Measurements from ENCODE around the gene DEFB123. TPM values are rescaled to one million over a fixed set of nuclear protein-coding genes. Genes with fewer than 3 reads are reported as not detected.
A peak's percentile ranks its signal among the peaks of the same experiment; 100 is the strongest.

DEFB123 gene
- total and polyA plus RNA-seq, 9 of the 15 experiments (the other 6 are each of a cell fraction or from before 2014, with no cell fraction given), result not detected

DNA sequence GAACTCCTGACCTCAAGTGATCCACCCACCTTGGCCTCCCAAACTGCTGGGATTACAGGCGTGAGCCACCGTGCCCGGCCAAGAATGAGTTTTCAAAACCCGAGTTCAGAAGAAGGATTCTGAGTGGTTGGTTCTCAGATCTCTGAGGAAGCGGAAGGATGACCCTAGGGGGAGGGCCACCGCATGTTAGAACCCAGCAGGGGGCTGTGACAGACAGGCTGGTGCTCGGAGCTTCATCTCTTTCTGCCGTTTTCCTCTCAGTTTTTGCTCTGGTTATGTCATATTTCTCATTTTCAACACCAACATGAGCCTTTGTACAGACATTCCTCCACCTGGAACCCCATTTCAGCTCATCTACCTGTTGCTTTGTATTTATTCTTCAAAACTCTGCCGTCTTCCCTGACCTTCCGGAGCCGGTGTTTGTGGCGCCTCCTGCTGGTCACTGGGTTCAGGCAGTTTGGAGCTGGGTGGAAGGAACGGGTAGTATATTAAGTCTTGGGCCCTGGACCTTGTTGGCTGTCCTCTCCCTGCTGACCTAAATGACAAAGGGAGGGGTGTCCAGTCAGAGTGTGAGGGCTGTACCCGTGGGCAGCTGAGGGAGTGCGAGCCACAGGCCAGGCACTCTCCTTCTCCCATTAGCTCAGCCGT, at the start of gene DEFB123 (continued):
- TF ChIP-seq ZNF318 (IDR thresholded peaks at IDR 0.05; ENCODE audit: borderline replicate concordance in 1 of 2, low read depth in 1 of 2) (no peak), ARID3A (IDR thresholded peaks at IDR 0.05; ENCODE audit: borderline replicate concordance, low read depth, low read length) (no peak)
- TF ChIP-seq, protein P1, sequence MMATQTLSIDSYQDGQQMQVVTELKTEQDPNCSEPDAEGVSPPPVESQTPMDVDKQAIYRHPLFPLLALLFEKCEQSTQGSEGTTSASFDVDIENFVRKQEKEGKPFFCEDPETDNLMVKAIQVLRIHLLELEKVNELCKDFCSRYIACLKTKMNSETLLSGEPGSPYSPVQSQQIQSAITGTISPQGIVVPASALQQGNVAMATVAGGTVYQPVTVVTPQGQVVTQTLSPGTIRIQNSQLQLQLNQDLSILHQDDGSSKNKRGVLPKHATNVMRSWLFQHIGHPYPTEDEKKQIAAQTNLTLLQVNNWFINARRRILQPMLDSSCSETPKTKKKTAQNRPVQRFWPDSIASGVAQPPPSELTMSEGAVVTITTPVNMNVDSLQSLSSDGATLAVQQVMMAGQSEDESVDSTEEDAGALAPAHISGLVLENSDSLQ (IDR thresholded peaks at IDR 0.05), result peak; percentile 57
- TF ChIP-seq, protein P2, sequence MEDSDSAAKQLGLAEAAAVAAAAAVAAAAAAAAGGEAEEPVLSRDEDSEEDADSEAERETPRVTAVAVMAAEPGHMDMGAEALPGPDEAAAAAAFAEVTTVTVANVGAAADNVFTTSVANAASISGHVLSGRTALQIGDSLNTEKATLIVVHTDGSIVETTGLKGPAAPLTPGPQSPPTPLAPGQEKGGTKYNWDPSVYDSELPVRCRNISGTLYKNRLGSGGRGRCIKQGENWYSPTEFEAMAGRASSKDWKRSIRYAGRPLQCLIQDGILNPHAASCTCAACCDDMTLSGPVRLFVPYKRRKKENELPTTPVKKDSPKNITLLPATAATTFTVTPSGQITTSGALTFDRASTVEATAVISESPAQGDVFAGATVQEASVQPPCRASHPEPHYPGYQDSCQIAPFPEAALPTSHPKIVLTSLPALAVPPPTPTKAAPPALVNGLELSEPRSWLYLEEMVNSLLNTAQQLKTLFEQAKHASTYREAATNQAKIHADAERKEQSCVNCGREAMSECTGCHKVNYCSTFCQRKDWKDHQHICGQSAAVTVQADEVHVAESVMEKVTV (CRISPR knock-in tag; IDR thresholded peaks at IDR 0.05), result no peak
- TF ChIP-seq, protein P3, sequence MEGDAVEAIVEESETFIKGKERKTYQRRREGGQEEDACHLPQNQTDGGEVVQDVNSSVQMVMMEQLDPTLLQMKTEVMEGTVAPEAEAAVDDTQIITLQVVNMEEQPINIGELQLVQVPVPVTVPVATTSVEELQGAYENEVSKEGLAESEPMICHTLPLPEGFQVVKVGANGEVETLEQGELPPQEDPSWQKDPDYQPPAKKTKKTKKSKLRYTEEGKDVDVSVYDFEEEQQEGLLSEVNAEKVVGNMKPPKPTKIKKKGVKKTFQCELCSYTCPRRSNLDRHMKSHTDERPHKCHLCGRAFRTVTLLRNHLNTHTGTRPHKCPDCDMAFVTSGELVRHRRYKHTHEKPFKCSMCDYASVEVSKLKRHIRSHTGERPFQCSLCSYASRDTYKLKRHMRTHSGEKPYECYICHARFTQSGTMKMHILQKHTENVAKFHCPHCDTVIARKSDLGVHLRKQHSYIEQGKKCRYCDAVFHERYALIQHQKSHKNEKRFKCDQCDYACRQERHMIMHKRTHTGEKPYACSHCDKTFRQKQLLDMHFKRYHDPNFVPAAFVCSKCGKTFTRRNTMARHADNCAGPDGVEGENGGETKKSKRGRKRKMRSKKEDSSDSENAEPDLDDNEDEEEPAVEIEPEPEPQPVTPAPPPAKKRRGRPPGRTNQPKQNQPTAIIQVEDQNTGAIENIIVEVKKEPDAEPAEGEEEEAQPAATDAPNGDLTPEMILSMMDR (IDR thresholded peaks at IDR 0.05 in 2 of 3, conservative IDR thresholded peaks at IDR 0.05 in 1 of 3; ENCODE audit: insufficient read depth in 2 of 3, low read depth in 1 of 3, low read length in 3 of 3), result peak; percentile 60 to 77 (median 66)
- TF ChIP-seq, protein P4, sequence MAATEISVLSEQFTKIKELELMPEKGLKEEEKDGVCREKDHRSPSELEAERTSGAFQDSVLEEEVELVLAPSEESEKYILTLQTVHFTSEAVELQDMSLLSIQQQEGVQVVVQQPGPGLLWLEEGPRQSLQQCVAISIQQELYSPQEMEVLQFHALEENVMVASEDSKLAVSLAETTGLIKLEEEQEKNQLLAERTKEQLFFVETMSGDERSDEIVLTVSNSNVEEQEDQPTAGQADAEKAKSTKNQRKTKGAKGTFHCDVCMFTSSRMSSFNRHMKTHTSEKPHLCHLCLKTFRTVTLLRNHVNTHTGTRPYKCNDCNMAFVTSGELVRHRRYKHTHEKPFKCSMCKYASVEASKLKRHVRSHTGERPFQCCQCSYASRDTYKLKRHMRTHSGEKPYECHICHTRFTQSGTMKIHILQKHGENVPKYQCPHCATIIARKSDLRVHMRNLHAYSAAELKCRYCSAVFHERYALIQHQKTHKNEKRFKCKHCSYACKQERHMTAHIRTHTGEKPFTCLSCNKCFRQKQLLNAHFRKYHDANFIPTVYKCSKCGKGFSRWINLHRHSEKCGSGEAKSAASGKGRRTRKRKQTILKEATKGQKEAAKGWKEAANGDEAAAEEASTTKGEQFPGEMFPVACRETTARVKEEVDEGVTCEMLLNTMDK (IDR thresholded peaks at IDR 0.05; ENCODE audit: borderline replicate concordance, insufficient read depth, low read depth, low read length, poor library complexity, severe bottlenecking), result peak; percentile 80

Data from K562 (cell line).